ENCODE measurements around the gene SRI.
"Not testable (repeated sequence)": the region's sequence is repeated elsewhere in the genome, so short reads cannot be mapped to it uniquely, and the experiment has no call there.

Gene SRI

GRCh38 chr7:88172842-88173241 lies 47.0 kb downstream of the SRI start:
- no peak for DNase-seq

DNA sequence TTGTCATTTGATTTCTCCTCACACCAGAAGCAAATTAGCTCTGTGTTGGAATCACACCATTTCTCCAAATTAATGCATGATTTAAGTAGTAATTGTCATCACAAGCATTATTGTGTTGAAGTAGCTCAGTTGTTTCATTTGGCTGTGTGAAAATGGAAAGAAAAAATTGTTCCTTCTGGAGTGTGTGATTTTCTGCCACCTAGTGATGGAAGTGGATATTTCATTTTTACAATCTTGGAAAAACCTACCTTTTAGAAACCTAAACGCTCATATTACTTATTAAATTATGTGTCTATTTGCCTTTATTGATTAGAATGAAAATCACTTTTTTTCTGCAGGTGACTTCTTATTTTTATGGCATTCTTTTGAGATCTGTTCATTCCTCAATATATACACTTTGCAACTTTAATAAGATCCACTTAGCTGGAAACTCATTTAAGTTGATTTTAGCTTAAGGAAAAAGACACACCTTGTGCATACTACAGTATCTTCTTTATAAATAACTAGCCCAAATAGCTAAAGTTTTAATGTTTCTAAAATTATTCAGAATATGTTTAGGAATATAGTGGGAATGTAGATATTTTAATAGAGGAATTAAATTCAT lies 50.0 kb downstream of the SRI start:
- DNase-seq: peak; percentile 7

DNA sequence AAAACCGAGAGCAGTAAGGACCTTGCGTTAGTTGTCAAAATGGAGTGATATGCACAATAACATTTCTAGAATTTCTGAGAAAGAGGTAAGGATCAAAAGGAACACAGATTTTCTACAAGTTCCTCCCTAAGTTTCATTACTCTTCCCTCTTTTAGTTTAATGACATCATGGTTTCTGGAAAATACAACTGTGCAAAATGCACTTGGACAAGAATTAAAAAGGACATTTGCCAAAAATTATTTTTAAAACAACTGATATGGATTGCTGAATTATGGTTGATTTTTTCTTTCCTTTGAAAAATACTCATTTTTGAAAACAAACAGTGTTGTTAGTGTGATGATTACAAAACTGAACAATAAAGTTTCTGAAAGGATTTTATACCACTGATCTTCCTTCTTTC lies 52.1 kb downstream of the SRI start:
- DNase-seq: no peak

GRCh38 chr7:88167223-88167622 lies 52.6 kb downstream of the SRI start:
- DNase-seq: no peak

DNA sequence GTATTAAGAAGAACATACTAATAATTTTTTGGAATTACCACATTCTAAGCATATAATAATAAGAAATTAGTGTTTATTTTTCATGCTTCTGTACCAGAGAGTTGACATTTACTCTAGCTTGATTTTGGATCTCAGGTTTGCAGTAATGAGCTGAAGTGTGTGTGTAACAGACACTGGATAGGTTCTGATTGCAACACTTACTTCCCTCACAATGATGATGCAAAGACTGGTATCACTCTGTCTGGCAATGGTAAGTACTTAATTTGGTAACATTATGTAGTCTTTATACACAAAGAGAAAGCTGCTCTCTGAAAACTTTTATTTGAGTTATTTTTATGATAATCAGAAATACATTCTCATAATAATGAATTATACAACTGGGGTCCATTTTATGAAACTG lies 54.1 kb downstream of the SRI start:
- no peak for DNase-seq

- DNase-seq: not testable (repeated sequence)
Observed at GRCh38 chr7:88159741-88160140, 60.1 kb downstream of the SRI start.

DNA sequence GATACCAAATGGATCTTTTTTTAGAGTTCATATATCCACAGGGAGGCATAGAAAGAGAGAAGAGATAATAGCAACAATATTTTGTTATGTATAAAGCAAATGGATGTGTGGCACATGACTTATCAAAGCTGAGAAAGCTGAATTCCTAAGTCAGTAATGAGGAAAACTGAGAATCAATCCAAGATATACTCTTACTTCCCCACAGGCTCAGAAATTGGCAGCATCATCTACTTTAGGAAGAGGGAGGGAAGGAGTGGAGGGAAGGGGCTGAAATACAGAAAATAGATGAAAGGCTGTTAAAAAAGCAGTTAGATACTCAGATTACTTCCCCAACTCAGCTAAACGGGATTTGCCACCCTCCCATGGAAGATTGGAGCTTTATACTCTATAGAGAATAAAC lies 63.5 kb downstream of the SRI start:
- DNase-seq: no peak

DNA sequence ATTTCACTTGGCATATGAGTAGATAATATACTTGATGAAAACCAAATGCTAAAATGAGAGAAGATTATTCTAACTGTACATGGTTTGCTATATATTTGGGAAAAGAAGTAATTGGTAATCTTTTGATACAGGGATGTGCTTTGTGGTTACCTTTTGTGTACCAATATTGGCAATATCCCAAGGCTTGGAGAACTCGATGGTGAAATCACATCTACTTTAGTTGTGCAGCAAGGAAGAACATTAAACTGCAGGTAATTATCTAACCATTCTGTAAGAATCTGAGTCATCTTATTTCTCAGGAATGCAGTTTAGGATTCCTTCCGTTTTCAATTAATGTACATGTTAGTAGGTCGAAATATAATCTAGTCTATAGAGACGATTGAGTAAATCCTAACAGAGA lies 64.1 kb downstream of the SRI start:
- no peak for DNase-seq

All from DMS 273 treated with DMSO at 0.1 percent for 48 hours (cell line).